ENCODE data around the gene CDCA4.

The CDCA4 gene

DNA sequence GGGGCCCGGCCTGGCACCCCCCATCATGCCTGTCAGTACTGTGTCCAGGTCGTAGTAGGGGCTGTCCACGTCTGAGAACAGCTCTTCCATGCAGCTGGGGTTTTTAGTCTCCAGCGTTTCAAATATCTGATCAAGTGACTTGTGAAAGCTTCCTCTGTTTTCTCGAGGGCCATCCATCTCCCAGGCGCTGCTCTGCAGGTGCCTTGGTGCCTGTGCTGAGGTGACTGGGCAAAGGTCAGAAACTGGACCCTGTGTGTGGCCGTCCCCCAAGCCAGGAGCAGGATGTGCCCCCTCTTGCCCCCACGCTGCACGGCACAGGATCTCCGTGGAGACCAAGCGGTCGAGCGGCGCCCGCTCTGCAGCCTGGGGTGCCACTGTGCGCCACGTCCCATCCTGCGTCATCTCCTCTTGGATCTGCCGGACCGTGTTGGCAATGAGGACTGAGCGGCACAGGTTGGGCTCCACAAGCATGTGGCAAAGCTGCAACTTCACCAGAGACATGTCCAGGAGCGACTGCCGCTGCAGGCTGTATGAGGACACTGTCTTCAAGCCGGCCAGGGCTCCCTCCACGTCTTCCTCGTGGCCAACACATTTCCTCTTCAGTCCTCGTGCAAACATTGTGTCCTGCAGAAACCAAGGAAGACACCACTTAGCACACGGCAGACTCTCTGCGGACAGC is 9.4 kb downstream of the CDCA4 start:
- no peak for DNase-seq

DNA sequence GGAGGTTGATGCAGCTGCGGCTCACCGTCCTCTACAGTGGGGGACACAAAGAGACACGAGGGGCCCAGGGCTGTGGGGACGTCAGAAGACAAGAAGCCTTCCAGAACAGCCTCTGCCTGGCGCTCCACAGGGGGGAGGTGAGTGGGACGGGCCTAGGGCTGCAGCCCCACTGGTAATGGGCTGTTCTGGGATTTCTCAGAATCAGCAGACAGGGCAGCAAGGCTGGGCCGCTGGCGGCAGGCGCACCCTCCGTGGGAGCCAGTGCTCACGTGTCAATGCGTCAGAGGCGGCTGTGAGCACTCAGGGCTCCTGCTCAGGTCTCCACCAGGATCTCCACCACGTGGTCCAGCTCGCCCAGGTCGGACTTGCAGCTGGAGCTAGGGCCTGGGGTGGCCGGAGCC is 10.0 kb downstream of the CDCA4 start:
- DNase-seq = no peak

DNA sequence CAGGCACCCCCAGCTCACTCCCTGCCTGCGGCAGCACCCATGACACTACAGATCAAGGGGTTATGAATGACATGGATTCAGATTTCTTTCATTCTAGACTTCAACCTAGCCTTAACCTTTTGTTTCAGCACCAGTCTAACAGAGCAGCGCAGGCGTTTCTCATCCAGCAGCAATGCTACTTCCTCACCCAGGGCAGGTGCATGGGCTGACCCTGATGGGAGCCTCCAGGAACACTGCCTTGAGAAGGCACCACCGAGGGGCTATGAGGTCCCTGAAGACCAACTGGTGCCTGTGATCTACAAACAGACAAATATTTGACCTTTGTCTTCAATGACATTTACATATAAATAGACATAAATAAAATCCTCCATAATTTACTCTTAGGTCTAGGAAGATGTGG is 10.8 kb downstream of the CDCA4 start:
- no peak for DNase-seq

DNA sequence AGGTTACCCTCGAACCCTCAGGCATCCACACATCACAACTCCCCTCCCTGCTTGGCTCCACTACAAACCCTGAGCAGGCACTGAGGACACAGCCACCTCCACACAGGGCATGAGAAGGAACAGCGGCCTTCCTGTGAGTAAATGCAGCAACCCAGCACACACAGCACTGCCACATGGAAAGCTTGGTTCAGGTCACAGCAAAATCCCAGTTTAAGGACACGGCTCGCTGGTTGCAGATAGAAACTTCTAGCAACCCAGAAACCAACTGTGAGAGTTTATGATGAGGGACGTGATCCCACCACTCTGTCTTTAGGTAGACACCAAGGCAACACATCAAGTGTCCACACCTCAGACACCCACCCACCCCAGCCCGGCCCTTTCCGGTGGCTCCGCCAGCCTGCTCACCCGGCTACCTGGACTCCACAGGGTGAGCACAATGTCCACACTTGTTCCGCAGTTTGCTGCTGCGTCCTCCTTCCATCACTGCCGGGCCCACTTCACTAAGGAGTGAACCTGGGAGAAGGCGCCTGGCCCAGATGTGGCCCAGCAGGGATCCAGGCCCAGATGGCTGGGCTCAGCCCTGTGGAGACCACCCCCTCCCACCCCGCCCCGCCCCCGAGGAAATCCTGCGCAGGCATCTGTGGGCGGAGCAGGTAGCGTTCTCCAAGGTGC is 13.2 kb downstream of the CDCA4 start:
- DNase-seq = no peak

DNA sequence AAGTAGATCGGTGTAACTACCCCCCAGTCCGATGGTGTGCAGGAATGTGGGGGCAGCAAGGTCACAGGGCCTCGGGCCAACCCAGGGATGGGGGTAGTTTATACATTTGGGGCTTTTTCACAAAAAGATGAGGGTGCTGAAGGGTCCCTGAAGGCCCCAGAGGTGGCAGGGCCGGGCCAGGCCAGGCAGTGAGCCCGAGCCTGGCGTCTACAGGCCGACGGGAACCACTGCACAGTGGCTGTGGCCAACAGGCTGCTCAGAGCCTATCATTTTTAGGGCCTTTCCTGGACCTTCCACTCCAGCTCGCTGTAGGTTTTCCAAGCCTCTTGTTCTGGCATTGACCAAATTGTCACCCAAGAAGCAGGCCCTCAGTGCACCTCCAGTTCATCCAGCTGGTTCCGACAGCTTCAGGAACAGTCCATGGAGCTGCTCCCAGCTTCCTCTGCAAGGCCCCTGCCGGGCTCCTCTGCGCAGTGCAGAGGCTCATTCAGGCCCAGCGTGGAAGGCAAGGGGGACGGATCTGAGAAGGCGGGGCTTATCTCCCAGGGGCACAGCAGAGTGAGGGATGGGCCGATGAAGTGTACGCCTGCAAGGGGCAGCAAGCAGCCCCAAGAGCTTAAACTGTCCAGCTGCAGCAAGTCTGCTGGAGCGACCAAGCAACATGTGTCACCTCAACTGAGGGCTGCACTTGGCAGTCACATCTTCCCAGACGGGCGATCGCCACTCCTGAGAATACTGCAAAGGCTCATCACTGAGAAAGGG is 13.9 kb downstream of the CDCA4 start:
- no peak for DNase-seq

DNA sequence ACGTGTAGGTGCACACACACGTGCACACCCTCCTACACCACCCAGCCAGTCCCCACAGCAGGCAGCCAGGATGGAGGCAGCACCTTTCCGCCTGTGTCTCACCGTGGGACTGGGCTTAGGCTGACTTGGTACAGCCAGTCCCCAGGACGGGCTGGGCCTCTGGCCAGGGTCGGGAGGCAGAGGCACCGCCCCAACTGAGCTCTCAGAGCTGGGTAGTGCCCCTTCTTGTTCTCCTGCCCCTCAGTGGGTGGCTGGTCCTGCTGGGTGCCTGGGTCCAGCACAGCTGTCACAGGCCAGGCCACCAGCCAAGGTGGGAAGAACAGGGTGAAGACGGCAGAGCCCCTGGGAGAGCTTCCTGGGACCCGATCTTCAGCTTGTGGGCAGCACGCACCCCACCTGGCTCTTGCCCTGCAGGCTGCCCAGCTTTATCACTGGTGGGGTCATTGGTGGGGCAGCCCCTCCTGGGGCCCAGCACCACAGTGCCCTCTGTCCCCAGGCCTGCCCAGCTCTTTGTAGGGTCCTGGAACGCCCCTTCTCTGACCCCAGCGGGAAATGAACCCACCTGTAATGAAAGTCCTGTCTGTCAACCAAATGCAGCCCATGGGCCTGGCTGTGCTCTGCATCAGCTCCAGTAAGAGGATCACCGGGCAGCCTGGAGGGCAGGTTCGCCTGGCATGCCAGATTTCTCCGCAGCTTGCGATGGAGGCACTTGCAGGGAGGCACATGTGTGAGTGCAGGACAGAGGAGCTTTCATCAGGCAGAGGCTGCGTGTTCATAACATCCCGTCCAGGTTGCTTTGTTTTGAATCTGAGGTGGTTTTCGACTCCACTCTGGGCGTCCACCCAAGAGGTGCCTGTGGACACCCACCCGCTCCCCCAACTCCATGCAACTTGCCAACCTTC is 14.7 kb downstream of the CDCA4 start:
- DNase-seq = no peak

DNA sequence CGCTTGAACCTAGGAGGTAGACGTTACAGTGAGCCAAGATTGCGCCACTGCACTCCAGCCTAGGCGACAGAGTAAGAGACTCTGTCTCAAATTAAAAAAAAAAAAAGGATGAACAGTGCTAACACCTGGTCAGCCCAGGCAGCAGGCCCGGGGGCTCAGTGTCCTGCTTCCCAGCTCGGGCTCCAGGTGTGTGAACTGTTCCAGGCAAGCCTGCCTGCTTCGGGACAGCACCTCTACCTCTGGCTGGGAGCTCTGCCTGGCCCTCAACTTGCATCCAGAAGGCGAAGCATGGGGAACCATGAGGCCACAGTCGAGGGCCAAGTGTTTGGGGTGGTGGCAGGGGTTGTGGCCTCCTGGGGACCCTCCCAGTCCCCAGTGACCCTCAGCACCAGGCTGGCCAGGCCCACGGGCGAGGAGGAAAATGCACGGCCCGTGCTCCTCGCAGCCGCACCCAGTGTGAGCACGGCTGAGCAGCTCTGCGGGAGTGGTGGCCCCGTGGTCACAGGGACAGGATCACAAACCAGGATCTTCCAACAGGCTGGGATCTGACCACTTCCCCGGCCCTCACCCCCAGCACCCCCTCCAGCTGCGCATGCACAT is 15.5 kb downstream of the CDCA4 start:
- DNase-seq = no peak

DNA sequence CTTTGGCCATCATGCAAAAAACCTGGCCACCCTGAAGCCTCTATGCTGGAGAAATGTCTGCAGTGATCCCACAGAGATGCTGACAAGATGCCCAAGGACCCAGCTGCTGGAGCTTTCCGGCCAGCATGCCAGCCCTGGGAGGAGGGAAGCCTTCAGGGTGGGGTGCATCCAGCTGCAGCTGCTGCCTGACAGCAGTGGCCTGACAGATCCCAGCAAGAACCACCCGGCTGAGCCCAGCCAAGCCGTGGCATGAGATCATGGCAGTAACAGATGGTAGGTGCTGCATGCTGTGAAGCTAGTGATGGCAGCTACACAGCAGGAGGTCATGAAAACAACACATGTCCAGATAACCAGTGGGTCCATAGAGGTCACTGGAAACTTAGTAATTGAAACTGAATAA is 21.5 kb downstream of the CDCA4 start:
- DNase-seq = no peak

DNA sequence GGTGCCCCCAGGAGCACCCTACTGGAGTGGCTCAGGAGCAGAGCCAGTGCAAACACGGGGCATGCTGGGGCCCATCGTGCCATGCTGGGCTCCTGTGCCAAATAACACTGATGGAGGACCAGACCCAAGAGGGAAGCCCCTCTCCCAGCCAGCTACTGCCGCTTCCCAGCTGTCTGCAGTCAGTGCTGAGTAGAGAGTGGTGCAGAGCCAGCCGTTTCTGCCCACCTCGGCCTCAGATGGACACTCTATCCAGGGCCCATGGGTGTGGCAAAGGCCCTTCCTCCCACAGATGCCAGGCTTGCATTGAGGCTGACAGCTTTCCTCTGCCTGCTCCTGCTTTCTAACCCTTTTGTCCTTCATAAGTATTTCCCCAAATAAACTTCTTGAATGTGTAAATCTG is 22.1 kb downstream of the CDCA4 start:
- DNase-seq = no peak

DNA sequence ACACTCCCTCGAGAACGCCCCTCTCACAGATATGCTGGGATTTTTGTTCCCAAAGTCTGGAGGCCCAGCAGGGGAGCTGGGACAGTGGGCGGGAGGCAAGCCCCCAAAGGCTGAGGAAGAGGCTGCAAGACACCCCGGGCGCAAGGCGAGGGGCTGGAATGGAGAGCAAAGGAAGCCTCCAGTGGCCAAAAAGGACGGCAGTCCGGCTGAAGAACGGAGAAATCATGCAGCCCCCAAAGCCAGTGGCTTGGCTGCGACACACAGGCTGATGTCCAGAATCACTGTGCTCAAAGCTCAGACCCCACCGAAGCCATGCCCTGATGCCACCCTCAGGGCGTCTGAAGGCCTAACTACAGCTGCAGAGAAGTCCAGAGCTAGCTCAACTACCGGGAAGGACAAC is 24.4 kb downstream of the CDCA4 start:
- DNase-seq = no peak

DNA sequence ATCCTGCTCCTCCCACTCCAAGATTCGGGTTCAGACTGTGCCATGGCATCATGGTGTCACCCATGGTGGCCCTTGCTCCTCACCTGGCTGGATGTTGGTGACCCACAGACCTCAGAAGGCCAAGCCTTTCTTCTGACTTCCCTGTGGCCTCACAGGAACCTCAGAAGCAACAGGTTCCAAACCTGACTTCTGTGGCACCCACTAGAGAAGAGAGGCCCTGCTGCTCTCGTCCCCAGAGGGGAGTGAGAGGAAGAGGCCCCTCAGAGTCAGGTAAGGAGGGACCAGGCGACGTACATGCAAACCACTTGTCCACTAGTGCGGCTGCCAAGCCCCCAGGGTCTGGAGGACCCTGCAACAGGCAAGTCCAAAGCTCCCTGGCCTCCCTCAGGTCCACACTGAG is 24.9 kb downstream of the CDCA4 start:
- no peak for DNase-seq

DNA sequence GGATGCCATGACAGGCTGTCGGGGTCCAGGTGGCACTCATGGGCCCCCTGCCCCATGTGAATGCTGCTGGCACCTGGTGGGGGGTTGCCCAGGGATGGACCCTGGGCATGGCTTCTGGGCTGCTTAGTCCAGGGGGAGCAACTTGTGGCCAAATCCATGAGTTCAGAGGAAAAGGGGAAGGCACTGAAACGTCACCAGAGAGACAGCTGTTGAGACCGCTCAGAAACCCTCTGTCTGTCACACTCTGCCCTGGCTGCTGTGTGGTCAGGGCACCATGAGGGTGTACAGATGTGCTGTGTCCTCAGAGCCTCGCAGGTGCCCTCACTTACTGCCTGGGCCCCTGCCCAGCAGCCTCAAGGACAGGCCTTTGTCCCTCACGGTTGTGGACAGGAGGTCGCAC is 25.9 kb downstream of the CDCA4 start:
- DNase-seq = no peak

DNA sequence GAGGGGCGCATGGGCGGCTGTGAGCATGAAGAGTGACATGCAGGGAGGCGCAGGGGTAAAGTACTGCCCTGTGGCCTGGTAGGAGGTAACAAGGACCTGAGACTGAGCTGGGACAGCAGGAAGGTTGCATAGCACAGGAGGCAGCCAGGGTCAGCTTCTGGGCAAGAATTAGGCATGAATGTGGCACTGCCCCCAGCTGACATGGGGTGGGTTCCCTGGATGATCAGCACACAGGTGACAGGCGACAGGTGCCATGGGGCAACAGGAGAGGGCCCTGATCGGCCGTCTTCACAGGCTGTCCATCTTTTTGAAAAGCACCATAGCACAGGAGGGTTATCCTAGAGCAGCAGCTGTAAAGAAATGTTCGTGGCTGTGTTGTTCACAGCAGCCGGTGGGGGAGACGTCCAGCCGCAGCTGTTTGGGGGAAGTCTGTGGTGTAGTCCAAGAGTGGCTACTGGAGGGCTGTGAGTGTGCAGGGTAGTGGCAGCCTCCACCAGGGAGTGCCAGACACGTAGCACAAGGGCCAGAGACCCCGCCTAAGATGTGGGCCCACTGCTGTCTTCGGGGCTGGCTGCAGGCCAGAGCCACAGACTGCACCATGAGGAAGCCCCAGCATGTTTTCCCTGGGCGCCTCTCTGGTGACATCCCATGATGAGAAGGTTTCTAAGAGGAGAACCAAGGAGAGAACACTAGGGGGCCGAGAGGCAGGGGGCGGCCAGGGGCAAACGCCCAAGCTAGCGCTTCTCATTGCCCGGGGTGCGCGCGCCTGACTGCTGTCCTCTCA is 26.9 kb downstream of the CDCA4 start:
- no peak for DNase-seq

DNA sequence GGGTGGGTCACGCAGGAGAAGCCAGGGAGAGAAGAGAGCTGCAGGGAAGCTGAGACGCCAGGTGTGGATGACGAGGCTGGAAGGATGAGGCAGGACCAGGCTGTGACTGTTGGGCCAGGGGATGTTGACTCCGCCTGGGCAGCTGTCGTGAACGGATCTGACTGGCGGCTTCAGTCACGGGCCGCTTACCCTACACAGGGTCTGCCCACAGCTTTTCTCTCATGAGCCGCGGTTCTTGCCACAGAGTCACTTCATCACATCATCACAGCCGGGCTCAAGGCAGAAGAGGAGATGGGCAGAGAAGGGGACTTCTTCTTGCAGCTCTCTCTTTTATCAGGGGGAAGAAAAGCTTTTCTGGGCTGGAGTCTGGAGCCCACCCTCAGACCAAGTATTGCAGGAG is 27.6 kb downstream of the CDCA4 start:
- no peak for DNase-seq

DNA sequence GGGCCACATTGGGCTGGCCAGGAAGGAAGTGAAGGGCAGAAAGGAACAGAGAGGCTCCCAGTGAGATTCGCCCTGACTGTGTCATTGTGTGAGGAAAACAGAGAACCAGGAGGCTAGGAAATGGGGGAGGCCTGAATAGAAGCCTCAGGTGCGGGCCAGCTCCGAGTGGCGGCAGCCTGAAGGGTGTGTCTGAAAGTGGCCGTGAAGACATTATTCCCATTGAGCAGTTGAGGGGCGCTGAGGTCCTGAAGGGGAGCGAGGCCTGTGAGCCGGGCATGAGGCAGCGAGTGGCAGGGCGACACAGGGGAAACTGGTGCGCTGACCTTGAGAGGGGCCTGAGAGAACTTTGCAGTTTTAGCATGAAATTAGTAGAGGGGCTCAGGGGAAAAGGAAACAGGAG is 28.4 kb downstream of the CDCA4 start:
- DNase-seq = no peak

DNA sequence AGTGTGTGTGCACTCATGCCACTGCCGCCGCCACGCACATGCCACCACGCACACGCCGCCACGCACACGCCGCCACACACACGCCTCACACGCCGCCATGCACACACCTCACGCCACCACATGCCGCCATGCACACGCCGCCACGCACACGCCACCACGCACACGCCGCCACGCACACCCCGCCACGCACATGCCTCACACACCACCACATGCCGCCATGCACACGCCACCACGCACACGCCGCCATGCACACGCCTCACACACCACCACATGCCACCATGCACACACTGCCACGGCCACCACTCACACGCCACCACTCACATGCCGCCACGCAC is 29.0 kb downstream of the CDCA4 start:
- no peak for DNase-seq

DNA sequence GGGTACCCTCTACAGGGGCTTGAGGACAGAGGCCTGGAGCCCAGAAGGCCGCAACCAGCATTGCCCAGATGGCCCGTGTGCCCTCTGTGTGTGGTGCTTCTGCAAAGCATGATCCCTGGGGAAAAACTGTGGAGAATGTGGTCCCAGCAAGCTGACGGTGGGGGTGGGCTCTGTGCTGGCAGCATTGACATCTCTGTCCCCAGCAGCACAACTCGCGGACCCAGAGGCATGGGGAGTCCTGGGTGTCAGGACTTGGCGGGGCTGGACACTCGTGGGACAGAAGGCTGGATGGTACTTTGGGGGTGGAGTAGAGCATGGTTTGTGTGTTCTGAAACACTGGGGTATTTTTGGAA is 31.0 kb downstream of the CDCA4 start:
- DNase-seq = no peak

DNA sequence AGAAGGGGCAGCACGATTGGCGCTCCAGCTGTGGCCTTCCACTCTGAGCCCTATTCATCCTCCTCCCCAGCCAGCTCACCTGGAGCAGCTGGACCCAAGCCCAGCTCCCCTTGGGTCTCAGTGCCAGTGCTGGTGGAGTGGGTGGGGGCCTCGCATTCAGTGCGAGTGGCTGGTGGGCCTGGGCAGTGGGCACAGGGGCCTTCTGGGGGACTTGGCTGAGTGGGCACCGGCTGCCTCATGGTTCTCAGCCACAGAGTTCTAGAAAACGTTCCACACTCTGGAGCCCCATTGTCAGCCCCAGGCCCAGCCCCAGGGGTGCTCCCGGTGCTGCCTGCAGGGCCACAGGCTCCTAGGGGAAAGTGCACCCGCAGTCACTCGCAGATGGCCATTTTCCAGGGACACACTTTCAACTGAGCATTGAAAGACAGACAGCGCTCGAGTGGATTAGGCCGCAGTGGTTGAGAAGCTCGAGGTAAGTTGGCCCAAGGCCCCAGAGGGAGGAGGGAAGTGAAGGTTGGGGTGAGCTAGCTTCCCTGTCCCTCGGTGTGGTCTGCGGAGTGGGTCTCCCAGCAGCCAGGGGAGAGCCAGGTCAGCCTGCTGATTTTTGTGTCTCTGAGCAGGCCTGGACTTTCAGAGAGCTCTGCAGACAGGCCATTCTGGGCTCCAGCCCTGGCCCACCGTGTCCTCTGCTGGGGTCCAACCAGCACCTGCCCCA is 31.5 kb downstream of the CDCA4 start:
- DNase-seq = no peak

DNA sequence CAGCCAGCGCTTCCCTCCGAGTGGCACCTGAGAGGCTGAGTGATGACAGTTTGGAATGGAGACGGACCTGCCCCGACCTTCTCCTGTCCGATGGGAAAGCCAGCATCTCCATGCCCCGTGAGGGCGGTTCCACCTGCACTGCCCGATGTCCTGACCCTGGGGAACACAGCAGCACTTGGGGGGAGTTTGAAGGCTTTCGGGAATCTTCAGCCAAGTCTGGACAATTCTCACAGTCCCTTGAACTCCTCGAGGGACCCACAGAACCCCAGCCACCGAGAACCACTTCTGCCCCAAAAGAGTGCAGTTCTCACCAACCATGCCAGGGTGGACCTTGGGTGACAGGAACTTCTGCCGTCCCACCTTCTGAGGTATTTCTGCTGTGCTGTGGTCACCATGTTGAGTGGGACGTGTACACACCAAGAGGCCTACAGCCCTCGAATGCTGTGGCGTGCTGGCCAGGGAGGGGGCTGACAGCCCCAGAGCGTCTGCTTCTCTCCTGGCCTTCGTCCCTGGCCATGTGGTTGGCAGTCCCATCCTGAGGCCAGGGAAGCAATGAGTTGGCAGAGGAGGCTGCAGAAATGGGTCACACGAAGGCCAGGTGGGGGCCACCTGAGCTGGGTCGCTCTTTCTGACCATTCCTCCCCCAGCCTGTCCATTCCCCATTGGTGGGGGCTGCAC is 34.3 kb downstream of the CDCA4 start:
- DNase-seq = no peak

DNA sequence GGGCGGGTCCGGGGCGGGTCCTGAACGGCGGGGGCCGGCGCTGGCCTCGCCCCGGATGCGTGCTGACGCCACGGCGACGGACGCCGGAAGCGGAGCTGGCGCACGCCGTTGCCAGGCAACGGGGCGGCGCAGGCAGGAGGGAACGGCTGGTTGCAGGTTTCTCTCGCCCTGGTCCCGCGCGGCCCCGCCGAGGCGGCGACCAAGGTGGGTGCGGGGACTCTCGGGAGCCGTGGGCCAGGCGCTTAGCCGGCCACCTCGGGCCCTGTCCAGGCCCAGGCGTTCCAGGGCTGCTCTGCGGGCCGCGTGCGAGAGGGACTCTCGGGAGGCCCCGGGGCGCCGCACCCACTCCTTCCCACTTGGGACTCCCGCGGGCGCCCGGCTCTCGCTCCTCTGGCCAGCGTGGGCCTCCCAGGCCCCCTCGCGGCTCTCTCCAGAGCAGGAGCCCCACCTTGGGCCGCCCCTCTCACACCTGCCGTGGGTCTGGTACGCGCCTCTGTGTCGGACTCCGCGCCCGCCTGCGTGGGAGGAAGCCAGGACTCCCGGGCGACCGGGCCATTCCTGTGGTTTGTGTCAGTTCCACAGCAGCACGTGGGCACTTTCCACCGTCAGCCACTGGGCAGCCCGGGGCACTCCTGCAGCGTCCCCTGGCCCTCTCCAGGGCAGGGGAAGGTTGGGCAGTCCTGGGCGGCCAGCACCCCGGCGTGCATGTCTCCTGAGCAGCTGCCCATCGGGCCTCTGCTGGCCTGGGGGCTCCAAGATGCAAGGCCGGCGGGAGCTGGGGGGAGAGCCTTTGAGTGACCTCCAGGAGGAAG is 35.0 kb downstream of the CDCA4 start, which contains the start of gene CLBA1:
Gene CLBA1 (plus strand): TSS at position 114 of the 812 bp plus-strand sequence. CDS start 644 bp downstream, at position 758.
- peak; percentile 95 for DNase-seq

Measured in NCI-H146 (cell line).